AG04450 (cell line): ENCODE measurements around the gene ACVR2B. TPM values are rescaled to one million over a fixed set of nuclear protein-coding genes. Genes with fewer than 3 reads are reported as not detected.

Experiments
- CTCF ChIA-PET: fragments of 300-600, 350-600 bp; formaldehyde crosslinking; extraction: SDS; loops from one replicate; lab custom pipeline; 2022; ENCODE audit warnings: antibody characterized with exemption, inconsistent platforms; lab: Charles Lee
- POLR2A ChIA-PET: fragments of 350-600 bp; formaldehyde crosslinking; extraction: SDS; loops from one replicate; lab custom pipeline; 2021; ENCODE audit warnings: antibody characterized with exemption, inconsistent platforms; lab: Yijun Ruan, JAX
- DNase-seq: peaks from one replicate; pipeline ENCODE4 v3.0.0-alpha.2; 2011; ENCODE audit warnings: low read depth, low spot score
- H3K27ac ChIP-seq: one replicate; pipeline ENCODE4 v1.5.1; 2012; ENCODE audit warnings: low read depth, low read length, control low read depth
- H3K27me3 ChIP-seq: one replicate; pipeline ENCODE4 v1.6.0; 2012; ENCODE audit warnings: low read length; ENCODE audit not compliant: control insufficient read depth, insufficient read depth
- H3K4me3 ChIP-seq: 2 replicates; pipeline ENCODE4 v1.5.1; 2011; ENCODE audit warnings: mild to moderate bottlenecking, low read depth, low read length, control low read depth
- H3K9me3 ChIP-seq: 2 replicates; pipeline ENCODE4 v1.5.1; 2012; ENCODE audit warnings: low read length; ENCODE audit not compliant: control insufficient read depth, insufficient read depth
- CTCF ChIP-seq: IDR thresholded peaks from 2 replicates; pipeline ENCODE4 v1.5.1; 2011; ENCODE audit warnings: low read depth, low read length, control low read depth, inconsistent platforms
- polyA plus RNA-seq: library from polyadenylated mRNA; depleted of rRNA; stranded (reverse); fragments of >200 nt; gene quantifications from 2 replicates; pipeline ENCODE4 v1.2.3, GENCODE V29; 2011

The ACVR2B gene
- polyA plus RNA-seq, 1 experiment = 1.0 TPM

- TF ChIP-seq CTCF = no peak
- Histone ChIP-seq H3K4me3 (no peak overlapping the region), H3K27ac (no peak overlapping the region), H3K27me3 (no peaks in the 10 kb centered on the region), H3K9me3 (no peaks in the 10 kb centered on the region)
- no peak for DNase-seq
- CTCF ChIA-PET = interaction anchor here (1.5 to 8.9 kb wide), 3 partner anchors 11 to 488 kb away, joined by 5 to 100 read pairs (median 23); partner anchors contain the start of gene EXOG
- POLR2A ChIA-PET = no interaction called here
Measured at GRCh38 chr3:38511546-38511945, 57.9 kb downstream of the ACVR2B start.

GRCh38 chr3:38515367-38515766 lies 61.7 kb downstream of the ACVR2B start:
- CTCF ChIA-PET = interaction anchor here (11.6 kb wide), 1 partner anchor 325 kb away, joined by 263 read pairs; no protein-coding TSS in a partner anchor
- Histone ChIP-seq H3K27me3 (no peaks in the 10 kb centered on the region), H3K4me3 (no peak overlapping the region), H3K27ac (no peak overlapping the region), H3K9me3 (no peaks in the 10 kb centered on the region)
- no peak for TF ChIP-seq CTCF
- POLR2A ChIA-PET = no interaction called here
- no peak for DNase-seq

- Histone ChIP-seq H3K27me3 (no peaks in the 10 kb centered on the region), H3K4me3 (no peak overlapping the region), H3K9me3 (no peaks in the 10 kb centered on the region), H3K27ac (no peak overlapping the region)
- no peak for DNase-seq
- no peak for TF ChIP-seq CTCF
- POLR2A ChIA-PET = no interaction called here
- CTCF ChIA-PET = interaction anchor here (11.6 kb wide), 1 partner anchor 323 kb away, joined by 263 read pairs; no protein-coding TSS in a partner anchor
Measured at GRCh38 chr3:38516669-38517068, 63.0 kb downstream of the ACVR2B start.

GRCh38 chr3:38519000-38519399 lies 65.3 kb downstream of the ACVR2B start:
- ChIA-PET POLR2A (interaction anchor here (0.5 kb wide), 1 partner anchor 22 kb away, joined by 4 read pairs; no protein-coding TSS in a partner anchor), CTCF (interaction anchor here (0.6 to 11.6 kb wide), 7 partner anchors 23 to 510 kb away, joined by 3 to 263 read pairs (median 52); partner anchors contain the start of gene EXOG)
- TF ChIP-seq CTCF = no peak
- no peaks in the 10 kb centered on the region for H3K27me3 ChIP-seq
- H3K4me3 ChIP-seq = no peak overlapping the region
- no peaks in the 10 kb centered on the region for H3K9me3 ChIP-seq
- H3K27ac ChIP-seq = no peak overlapping the region
- no peak for DNase-seq

GRCh38 chr3:38519651-38520050 lies 66.0 kb downstream of the ACVR2B start:
- no peak for DNase-seq
- CTCF ChIA-PET = interaction anchor here (0.6 to 11.6 kb wide), 11 partner anchors 10 to 509 kb away, joined by 3 to 263 read pairs (median 52); partner anchors contain the start of gene EXOG
- TF ChIP-seq CTCF = no peak
- Histone ChIP-seq H3K27me3 (no peaks in the 10 kb centered on the region), H3K27ac (no peak overlapping the region), H3K4me3 (no peak overlapping the region), H3K9me3 (no peaks in the 10 kb centered on the region)
- POLR2A ChIA-PET = no interaction called here
